Activated naive CD4-positive, alpha-beta T cell treated with anti-CD3 and anti-CD28 coated beads, Interleukin-2, amount 50 U/mL, for 16 hours (primary cell): ENCODE results near the gene C16orf87.
A peak's percentile ranks its signal among the peaks of the same experiment; 100 is the strongest.

Experiments
- DNase-seq: peaks from one replicate; pipeline ENCODE4 v3.0.0-alpha.2; 2020

The C16orf87 gene

DNA sequence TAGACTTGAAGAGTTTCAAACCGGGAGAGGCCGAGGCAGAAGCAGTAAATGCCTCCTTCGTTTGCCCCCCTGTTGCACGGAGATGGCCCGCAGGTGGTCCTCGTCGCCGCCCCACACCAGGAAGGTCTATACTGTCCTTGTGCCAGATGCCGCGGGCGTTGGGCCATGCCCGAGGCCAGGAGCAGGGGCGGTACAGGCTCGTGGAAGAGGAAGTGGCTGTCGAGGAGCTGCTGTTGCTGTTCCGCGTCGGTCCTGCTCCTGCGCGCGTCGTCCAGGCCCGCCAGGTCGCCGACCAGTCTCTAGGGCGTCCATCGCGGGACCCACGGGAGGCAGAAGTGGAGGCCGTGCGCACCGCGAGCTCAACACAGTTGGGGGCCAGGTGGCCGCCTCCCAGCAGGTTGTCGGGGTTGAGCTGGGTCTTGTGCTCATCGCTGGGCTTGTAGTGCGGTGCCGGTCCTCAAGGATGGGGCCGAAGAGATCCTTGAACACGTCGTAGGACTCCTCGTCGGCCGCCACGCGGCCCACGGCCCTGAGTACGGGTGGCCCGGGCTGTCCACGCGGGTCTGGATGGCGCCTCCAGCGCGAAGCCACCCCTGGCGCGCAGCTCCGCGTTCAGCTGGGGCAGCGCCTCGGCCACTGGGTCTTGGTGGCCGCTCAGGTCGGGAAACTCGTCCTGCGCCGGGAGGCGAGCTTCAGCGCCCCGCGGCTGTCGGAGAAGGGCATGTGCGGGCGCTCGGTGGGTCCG is 13.1 kb upstream of the C16orf87 start:
- no peak for DNase-seq

DNA sequence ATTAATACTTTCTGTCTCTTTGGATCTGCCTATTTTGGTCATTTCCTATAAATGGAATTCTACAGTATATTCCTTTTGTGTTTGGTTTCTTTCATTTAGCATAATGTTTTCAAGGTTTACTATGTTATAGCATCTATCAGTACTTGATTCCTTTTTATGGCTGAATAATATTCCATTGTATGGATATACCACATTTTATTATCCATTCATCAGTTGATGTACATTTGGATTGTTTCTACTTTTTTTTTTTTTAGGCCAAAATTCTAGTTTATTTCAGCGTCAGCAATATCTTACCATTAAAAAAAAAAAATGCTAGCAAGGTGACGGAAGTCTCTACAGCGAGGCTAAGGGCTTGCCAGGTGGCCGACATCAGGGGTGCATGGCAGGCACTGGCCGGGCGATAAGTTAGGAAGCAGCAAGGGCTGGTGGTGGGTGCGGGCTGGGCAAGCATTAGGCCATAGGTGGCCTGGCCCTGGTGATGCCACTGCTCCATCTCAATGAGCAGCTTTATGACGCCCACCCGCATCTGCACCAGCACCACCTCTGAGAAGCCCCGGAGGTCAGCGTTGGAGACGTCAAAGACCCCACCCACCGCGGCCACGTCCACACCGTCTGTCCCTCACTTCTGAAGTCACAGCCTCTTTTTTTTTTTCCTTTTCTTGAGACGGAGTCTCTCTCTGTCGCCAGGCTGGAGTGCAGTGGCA is 11.4 kb upstream of the C16orf87 start:
- no peak for DNase-seq

GRCh38 chr16:46839986-46840443 is 9.0 kb upstream of the C16orf87 start:
- no peak for DNase-seq

DNA sequence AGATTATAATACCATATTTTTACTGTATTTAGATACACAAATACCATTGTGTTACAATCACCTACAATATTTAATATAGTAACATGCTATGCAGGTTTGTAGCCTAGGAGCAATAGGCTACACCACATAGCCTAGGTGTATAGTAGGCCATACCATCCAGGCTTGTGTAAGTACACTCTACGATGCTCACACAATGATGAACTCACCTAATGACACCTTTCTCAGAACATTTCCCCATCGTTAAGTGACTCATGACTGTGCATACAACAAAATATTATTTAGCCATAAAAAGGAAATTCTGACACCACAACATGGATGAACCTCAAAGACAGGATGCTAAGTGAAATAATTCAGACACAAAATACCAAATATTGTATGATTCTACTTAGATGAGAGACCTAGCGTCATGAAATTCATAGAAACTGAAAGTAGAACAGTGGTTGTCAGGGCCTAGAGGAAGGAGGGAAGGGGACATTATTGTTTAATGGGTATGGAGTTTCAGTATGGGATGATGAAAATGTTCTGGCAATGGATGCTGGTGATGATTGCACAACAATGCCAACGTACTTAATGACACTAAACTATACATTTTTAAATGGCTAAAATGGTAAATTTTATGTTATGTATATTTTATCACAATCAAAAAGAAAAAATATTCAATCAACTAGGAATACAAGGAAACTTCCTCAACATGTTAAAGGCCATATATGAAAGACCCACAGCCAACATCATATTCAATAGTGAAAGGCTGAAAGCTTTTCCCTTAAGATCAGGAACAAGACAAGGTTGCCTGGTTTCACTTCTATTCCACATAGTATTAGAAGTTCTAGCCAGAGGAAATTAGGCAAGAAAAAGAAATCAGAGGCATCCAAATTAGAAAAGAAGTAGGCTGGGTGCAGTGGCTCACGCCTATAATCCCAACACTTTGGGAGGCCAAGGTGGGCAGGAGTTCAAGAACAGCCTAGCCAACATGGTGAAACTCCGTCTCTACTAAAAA is 5.9 kb upstream of the C16orf87 start:
- DNase-seq = no peak

GRCh38 chr16:46833460-46833800 is 2.5 kb upstream of the C16orf87 start:
- DNase-seq = no peak

- no peak for DNase-seq
Observed at GRCh38 chr16:46832757-46833459, 1.9 kb upstream of the C16orf87 start.

GRCh38 chr16:46830417-46830901 is 521 bp downstream of the C16orf87 start:
- peak; percentile 29 for DNase-seq

DNA sequence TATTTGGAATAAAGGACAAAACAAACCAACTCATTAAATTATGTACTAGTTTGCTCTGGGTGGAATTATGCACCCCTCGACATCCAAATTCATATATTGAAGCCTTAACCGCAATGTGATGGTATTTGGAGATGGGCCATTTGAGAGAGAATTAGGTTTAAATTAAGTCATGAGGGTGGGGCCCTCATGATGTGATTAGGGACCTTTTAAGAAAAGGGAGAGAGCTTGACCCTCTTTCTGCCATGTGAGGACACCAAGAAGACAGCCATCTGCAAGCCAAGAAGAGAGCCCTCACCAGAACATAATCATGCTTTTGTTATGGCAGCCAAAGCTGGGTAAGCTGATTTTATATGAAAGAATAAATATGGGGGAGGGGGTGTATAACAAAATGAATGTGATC is 2.0 kb downstream of the C16orf87 start:
- no peak for DNase-seq

- DNase-seq = no peak
Observed at GRCh38 chr16:46828292-46828691, 2.7 kb downstream of the C16orf87 start.

DNA sequence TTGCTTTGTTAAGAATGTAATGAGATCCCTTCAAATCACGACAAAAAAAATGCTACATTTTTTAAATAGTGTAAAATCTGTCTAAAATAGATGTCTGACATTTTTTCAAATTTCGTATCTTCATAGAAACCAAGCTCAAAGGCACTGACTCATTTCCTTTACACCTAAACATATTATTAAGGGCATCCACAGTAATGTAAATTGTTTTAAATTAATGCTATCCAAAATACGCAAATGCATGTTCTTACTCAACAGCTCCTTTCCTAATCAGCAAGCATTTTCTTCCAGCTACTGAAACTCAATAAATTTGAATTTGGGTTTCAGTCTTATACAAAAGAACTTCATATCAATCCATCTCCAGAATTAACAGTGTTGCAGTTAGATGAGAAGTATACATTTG is 4.3 kb downstream of the C16orf87 start:
- no peak for DNase-seq

GRCh38 chr16:46822270-46822669 is 8.7 kb downstream of the C16orf87 start:
- peak; percentile 32 for DNase-seq

DNA sequence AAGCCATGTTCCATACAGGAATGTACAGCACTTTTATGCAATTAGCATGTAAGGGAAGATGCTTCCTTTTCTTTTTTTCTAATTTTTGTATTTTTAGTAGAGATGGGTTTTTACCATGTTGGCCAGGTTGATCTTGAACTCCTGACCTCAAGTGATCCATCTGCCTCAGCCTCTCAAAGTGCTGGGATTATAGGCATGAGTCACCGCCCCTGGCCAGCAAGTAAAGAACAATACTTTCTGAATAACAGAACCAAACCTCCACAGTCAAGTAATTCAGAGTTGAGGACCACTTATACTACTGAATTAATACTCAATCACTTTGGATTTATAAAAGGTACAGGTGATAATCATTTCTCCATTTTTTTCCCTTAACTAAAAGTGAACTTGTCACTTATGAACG is 13.0 kb downstream of the C16orf87 start:
- DNase-seq = no peak

DNA sequence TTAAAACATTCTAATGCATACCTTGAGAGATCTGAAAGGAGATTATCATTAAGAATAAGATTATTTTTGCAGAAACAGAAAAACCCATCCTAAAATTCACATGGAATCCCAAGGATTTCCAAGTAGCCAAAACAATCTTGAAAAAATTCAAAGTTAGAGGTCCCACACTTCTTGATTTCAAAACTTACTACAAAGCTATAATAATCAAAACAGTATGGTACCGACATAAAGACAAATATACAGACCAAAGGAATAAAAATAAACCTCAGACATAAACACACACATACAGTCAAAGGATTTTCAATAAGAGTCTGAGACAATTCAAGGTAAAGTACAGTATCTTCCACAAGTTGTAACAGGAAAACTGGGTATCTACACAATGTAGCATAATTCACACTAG is 16.2 kb downstream of the C16orf87 start:
- DNase-seq = no peak

GRCh38 chr16:46813611-46814010 is 17.4 kb downstream of the C16orf87 start:
- no peak for DNase-seq

GRCh38 chr16:46812781-46813540 is 18.0 kb downstream of the C16orf87 start:
- DNase-seq = no peak

GRCh38 chr16:46811682-46812081 is 19.3 kb downstream of the C16orf87 start:
- no peak for DNase-seq

- DNase-seq = no peak
Observed at GRCh38 chr16:46808997-46809396, 22.0 kb downstream of the C16orf87 start.

DNA sequence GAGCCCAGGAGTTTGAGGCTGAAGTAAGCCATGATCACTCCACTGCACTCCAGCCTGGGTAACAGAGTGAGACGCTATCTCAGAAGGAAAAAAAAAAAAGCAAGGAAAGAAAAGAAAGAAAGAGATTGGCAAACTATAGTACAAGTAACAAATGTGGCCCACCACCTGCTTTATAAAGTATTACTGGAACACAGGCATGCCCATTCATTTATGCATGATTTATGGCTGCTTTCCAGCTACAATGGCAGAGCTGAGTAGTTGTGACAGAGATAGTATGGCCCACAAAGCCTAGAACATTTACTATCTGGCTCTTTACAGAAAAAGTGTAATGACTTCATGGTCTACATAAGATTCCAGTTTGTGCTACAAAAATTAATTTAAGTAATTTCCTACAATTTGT is 23.6 kb downstream of the C16orf87 start:
- DNase-seq = no peak

DNA sequence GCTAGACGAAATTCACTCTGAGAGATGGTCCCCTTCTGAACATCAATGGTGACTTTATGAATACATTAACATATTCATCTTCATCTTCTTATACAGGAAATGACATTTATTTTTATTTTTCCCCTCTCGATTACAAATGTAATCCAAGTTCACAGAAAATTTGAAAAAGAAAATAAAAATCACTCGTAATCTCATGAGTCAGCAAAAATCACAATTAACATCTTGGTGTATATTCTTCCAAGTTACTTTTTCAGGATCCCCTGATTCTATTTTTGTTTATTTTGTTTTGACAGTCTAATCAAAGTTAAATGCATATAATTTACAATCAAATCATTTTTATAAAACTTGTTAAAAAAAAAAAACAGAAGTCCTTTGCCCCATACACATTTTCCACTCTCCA is 27.6 kb downstream of the C16orf87 start:
- no peak for DNase-seq

GRCh38 chr16:46801428-46802049 is 29.4 kb downstream of the C16orf87 start:
- DNase-seq = no peak

GRCh38 chr16:46800494-46800893 is 30.5 kb downstream of the C16orf87 start:
- DNase-seq = no peak
